Measurements from ENCODE around the gene RSBN1. TPM values are rescaled to one million over a fixed set of nuclear protein-coding genes. Genes with fewer than 3 reads are reported as not detected.
A peak's percentile ranks its signal among the peaks of the same experiment; 100 is the strongest.

Gene RSBN1
- total and polyA plus RNA-seq, 12 donors, result 2.1 to 13.9 (median 11.3) TPM

DNA sequence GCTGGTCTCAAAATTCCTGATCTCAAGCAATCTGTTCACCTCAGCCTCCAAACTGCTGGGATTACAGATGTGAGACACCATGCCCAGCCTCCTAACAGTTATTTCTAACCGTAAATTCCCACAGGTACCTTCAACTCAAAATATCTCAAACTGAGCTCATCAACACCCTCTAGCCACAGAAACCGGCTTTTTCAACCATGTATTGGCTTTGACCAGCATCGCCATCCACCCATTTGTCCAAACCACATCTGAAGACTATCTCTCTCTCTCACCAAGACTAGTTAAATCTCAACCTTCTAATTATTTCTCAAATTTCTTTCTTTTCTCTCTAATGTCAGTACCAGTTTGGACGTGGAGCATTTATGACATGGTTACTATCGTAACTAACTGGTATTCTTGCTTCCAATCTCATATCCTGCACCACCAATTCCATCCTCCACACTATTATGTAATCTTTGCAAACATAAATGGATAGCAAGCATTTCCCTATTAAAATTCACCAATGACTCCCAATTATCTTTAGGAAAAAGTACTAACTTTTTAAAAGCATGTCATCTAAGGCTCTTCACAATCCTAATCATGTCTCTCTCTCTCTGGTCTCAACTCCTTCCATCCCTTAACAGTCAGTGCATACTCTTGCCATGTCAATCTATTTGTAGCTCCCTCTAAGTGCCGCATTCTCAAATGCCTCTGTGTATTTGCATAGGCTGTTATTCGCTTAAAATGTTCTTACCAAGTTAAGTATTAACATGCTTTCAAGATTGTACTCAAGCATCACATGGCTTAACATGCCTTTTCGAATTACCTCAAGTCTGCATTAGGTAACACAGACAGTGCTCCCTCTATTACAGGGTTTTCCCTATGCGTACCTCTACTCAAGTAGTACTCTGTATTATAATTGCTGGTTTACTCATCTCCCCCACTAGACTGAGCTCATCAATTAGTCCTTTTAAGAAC, 18.1 kb downstream of the RSBN1 start:
- Histone ChIP-seq H3K4me1 (peaks cover 0 to 68% (median 14%) of the 10 kb centered on the region in 9 donors), H3K27me3 (no peaks in the 10 kb centered on the region), H3K4me3 (no peak overlapping the region), H3K9me3 (no peaks in the 10 kb centered on the region), H3K36me3 (peaks cover 0 to 50% (median 6%) of the 10 kb centered on the region in 9 donors), H3K27ac (peak overlapping the region in 6 of 10 donors; percentile 36 to 59 (median 44))
- intact Hi-C loops (cut with DNase I), result no loop called here
- TF ChIP-seq, protein P1, sequence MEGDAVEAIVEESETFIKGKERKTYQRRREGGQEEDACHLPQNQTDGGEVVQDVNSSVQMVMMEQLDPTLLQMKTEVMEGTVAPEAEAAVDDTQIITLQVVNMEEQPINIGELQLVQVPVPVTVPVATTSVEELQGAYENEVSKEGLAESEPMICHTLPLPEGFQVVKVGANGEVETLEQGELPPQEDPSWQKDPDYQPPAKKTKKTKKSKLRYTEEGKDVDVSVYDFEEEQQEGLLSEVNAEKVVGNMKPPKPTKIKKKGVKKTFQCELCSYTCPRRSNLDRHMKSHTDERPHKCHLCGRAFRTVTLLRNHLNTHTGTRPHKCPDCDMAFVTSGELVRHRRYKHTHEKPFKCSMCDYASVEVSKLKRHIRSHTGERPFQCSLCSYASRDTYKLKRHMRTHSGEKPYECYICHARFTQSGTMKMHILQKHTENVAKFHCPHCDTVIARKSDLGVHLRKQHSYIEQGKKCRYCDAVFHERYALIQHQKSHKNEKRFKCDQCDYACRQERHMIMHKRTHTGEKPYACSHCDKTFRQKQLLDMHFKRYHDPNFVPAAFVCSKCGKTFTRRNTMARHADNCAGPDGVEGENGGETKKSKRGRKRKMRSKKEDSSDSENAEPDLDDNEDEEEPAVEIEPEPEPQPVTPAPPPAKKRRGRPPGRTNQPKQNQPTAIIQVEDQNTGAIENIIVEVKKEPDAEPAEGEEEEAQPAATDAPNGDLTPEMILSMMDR (IDR thresholded peaks at IDR 0.05), result no peak
- DNase-seq (no peak), ATAC-seq (peak; percentile 34 to 88 (median 80))
- whole genome bisulfite sequencing, 2 donors, result 71 to 82% methylated on average over 9 of the region's 9 CpGs

DNA sequence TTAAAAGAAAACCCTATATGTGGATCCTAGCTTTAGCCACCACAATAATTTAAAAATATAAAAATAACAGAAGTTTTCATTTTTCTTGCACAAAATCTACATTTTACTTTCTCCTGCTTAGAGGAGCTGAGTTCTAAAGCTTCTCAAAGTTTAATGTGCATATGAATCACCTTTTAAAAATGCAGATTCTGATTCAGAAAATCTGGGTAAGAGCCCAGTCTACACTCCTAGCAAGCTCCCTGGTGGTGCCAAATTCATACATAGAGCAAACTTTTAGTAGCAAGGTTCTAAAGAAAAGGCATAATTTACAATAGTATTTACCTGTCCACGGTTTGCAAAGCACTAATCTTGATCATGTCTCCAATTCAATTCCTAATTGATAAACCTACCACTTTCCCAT, 19.3 kb downstream of the RSBN1 start:
- Histone ChIP-seq H3K36me3 (peaks cover 0 to 50% (median 6%) of the 10 kb centered on the region in 9 donors), H3K27me3 (no peaks in the 10 kb centered on the region), H3K27ac (no peak overlapping the region), H3K4me3 (no peak overlapping the region), H3K4me1 (peaks cover 0 to 66% (median 20%) of the 10 kb centered on the region in 9 donors), H3K9me3 (no peaks in the 10 kb centered on the region)
- 90 to 96% methylated on average over 1 of the region's 1 CpG for WGBS, 2 donors
- DNase-seq (no peak), ATAC-seq (no peak)
- intact Hi-C loops (cut with DNase I), result no loop called here
- TF ChIP-seq, protein P1 (IDR thresholded peaks at IDR 0.05), result no peak

GRCh38 chr1:113792471-113792870, 19.8 kb downstream of the RSBN1 start:
- no peak for ATAC-seq
- TF ChIP-seq, protein P1 (IDR thresholded peaks at IDR 0.05), result no peak
- 86 to 93% methylated on average over 5 of the region's 5 CpGs for WGBS, 2 donors

GRCh38 chr1:113788802-113789201, 23.5 kb downstream of the RSBN1 start:
- Histone ChIP-seq H3K36me3 (peaks cover 0 to 15% (median 0%) of the 10 kb centered on the region in 9 donors), H3K27ac (no peak overlapping the region), H3K9me3 (no peaks in the 10 kb centered on the region), H3K4me3 (no peak overlapping the region), H3K27me3 (no peaks in the 10 kb centered on the region), H3K4me1 (peaks cover 6 to 73% (median 45%) of the 10 kb centered on the region in 9 donors)
- TF ChIP-seq, protein P1 (IDR thresholded peaks at IDR 0.05), result no peak
- WGBS, 2 donors, result 89 to 96% methylated on average over 3 of the region's 3 CpGs
- ATAC-seq (no peak), DNase-seq (no peak)
- intact Hi-C loops (cut with DNase I), result no loop called here

More at GRCh38 chr1:113792471-113792870, 19.8 kb downstream of the RSBN1 start:
- intact Hi-C loops (cut with DNase I), result no loop called here
- peak overlapping the region in 1 of 10 donors; percentile 4 for H3K27ac ChIP-seq
- H3K4me1 ChIP-seq, result peaks cover 0 to 64% (median 20%) of the 10 kb centered on the region in 9 donors
- H3K4me3 ChIP-seq, result no peak overlapping the region
- H3K27me3 ChIP-seq, result no peaks in the 10 kb centered on the region
- H3K36me3 ChIP-seq, result peaks cover 0 to 46% (median 3%) of the 10 kb centered on the region in 9 donors
- H3K9me3 ChIP-seq, result no peaks in the 10 kb centered on the region
- no peak for DNase-seq
